Measurements from ENCODE around the gene RPH3AL. TPM values are rescaled to one million over a fixed set of nuclear protein-coding genes. Genes with fewer than 3 reads are reported as not detected.
A peak's percentile ranks its signal among the peaks of the same experiment; 100 is the strongest.
"Not testable (repeated sequence)": the region's sequence is repeated elsewhere in the genome, so short reads cannot be mapped to it uniquely, and the experiment has no call there.

The RPH3AL gene
- total and polyA plus RNA-seq, 8 donors: 43.4 to 89.1 (median 56.0) TPM

GRCh38 chr17:245611-246010 is 107.0 kb downstream of the RPH3AL start:
- TF ChIP-seq CTCF (IDR thresholded peaks at IDR 0.05): no peak
- WGBS, 2 donors: 88 to 93% methylated on average over 13 of the region's 13 CpGs
- no peaks in the 10 kb centered on the region for H3K27me3 ChIP-seq
- no peak overlapping the region for H3K4me3 ChIP-seq
- no peaks in the 10 kb centered on the region for H3K9me3 ChIP-seq
- H3K4me1 ChIP-seq: no peaks in the 10 kb centered on the region
- H3K36me3 ChIP-seq: peaks cover 0 to 12% (median 8%) of the 10 kb centered on the region in 3 donors
- intact Hi-C loops (cut with DNase I): no loop called here
- ATAC-seq: peak in 1 of 4 donors; percentile 4
- no peak for FAIRE-seq
- peak in 3 of 6 donors; percentile 26 to 71 (median 44) for DNase-seq
- no peak overlapping the region for H3K27ac ChIP-seq

- Histone ChIP-seq H3K36me3 (peaks cover 0 to 12% (median 8%) of the 10 kb centered on the region in 3 donors), H3K27me3 (no peaks in the 10 kb centered on the region), H3K27ac (no peak overlapping the region), H3K9me3 (no peaks in the 10 kb centered on the region), H3K4me3 (no peak overlapping the region), H3K4me1 (no peaks in the 10 kb centered on the region)
- intact Hi-C loops (cut with DNase I): no loop called here
- TF ChIP-seq CTCF (IDR thresholded peaks at IDR 0.05): no peak
- no peak for FAIRE-seq
- WGBS, 2 donors: 94% methylated on average over 7 of the region's 7 CpGs
- ATAC-seq: no peak
- DNase-seq: no peak
Observed at GRCh38 chr17:245020-245419, 107.6 kb downstream of the RPH3AL start.

GRCh38 chr17:243924-244323 is 108.7 kb downstream of the RPH3AL start:
- DNase-seq; ATAC-seq; H3K27me3 ChIP-seq; H3K4me3 ChIP-seq; FAIRE-seq; intact Hi-C loops (cut with DNase I); H3K27ac ChIP-seq; H3K4me1 ChIP-seq; H3K9me3 ChIP-seq: not testable (repeated sequence)
- H3K36me3 ChIP-seq: peaks cover 0 to 13% (median 12%) of the 10 kb centered on the region in 3 donors

- peak in 1 of 4 donors; percentile 10 for ATAC-seq
- Histone ChIP-seq H3K9me3 (no peaks in the 10 kb centered on the region), H3K4me3 (no peak overlapping the region), H3K27ac (no peak overlapping the region), H3K27me3 (no peaks in the 10 kb centered on the region), H3K36me3 (peaks cover 0 to 20% (median 5%) of the 10 kb centered on the region in 3 donors), H3K4me1 (no peaks in the 10 kb centered on the region)
- 70 to 87% methylated on average over 4 of the region's 4 CpGs for WGBS, 2 donors
- no peak for FAIRE-seq
- peak in 3 of 6 donors; percentile 1 to 47 (median 20) for DNase-seq
- intact Hi-C loops (cut with DNase I): no loop called here
- TF ChIP-seq CTCF (IDR thresholded peaks at IDR 0.05): no peak
Observed at GRCh38 chr17:238964-239259, 113.7 kb downstream of the RPH3AL start.

- no peak overlapping the region for H3K27ac ChIP-seq
- no peak overlapping the region for H3K4me3 ChIP-seq
- intact Hi-C loops (cut with DNase I): no loop called here
- H3K36me3 ChIP-seq: peaks cover 0 to 20% (median 5%) of the 10 kb centered on the region in 3 donors
- no peaks in the 10 kb centered on the region for H3K27me3 ChIP-seq
- no peaks in the 10 kb centered on the region for H3K4me1 ChIP-seq
- H3K9me3 ChIP-seq: no peaks in the 10 kb centered on the region
- 90 to 92% methylated on average over 23 of the region's 23 CpGs for WGBS, 2 donors
- DNase-seq: peak in 2 of 6 donors; percentile 4 to 35
- no peak for TF ChIP-seq CTCF (IDR thresholded peaks at IDR 0.05)
- no peak for FAIRE-seq
- peak in 1 of 4 donors; percentile 15 for ATAC-seq
Observed at GRCh38 chr17:238071-238963, 114.3 kb downstream of the RPH3AL start.
